Measurements from ENCODE around the gene UQCRH.
"Not testable (repeated sequence)": the region's sequence is repeated elsewhere in the genome, so short reads cannot be mapped to it uniquely, and the experiment has no call there.

The UQCRH gene

GRCh38 chr1:46322191-46322590 lies 18.7 kb downstream of the UQCRH start:
- not testable (repeated sequence) for H3K9me3 ChIP-seq (ENCODE audit: low read length); H3K27me3 ChIP-seq (ENCODE audit: insufficient read depth, low read length); H3K79me2 ChIP-seq (ENCODE audit: insufficient read depth, low read length); H4K20me1 ChIP-seq (ENCODE audit: insufficient read depth, low read length); H3K4me1 ChIP-seq (ENCODE audit: insufficient read depth, low read length, severe bottlenecking); H3K4me3 ChIP-seq (ENCODE audit: low read depth, low read length, poor library complexity, severe bottlenecking); H3K4me2 ChIP-seq (ENCODE audit: low read length); H3F3A ChIP-seq (ENCODE audit: insufficient read depth, low read length); H3K9ac ChIP-seq (ENCODE audit: low read length); H3K9me2 ChIP-seq (ENCODE audit: low read depth, low read length); H3K27ac ChIP-seq (ENCODE audit: low read depth, low read length, poor library complexity, severe bottlenecking); H2AFZ ChIP-seq (ENCODE audit: low read length)
- H3K36me3 ChIP-seq (ENCODE audit: insufficient read depth, low read length), result peaks cover 11% of the 10 kb centered on the region

GRCh38 chr1:46325285-46326076 lies 22.0 kb downstream of the UQCRH start:
- not testable (repeated sequence) for H3K9ac ChIP-seq (ENCODE audit: low read length); H3K9me2 ChIP-seq (ENCODE audit: low read depth, low read length); H4K20me1 ChIP-seq (ENCODE audit: insufficient read depth, low read length); H3K36me3 ChIP-seq (ENCODE audit: insufficient read depth, low read length); H3K9me3 ChIP-seq (ENCODE audit: low read length); H3K27me3 ChIP-seq (ENCODE audit: insufficient read depth, low read length); H3F3A ChIP-seq (ENCODE audit: insufficient read depth, low read length); H3K4me2 ChIP-seq (ENCODE audit: low read length); H3K4me1 ChIP-seq (ENCODE audit: insufficient read depth, low read length, severe bottlenecking); H3K27ac ChIP-seq (ENCODE audit: low read depth, low read length, poor library complexity, severe bottlenecking); H3K79me2 ChIP-seq (ENCODE audit: insufficient read depth, low read length); H3K4me3 ChIP-seq (ENCODE audit: low read depth, low read length, poor library complexity, severe bottlenecking)
- 0 out of 2 replicates have a peak overlapping the region, but pooled peaks have one; percentile 13 for H2AFZ ChIP-seq (ENCODE audit: low read length)

GRCh38 chr1:46328182-46328581 lies 24.7 kb downstream of the UQCRH start:
- H2AFZ ChIP-seq (ENCODE audit: low read length); H3K9me2 ChIP-seq (ENCODE audit: low read depth, low read length); H3K9ac ChIP-seq (ENCODE audit: low read length); H3K27ac ChIP-seq (ENCODE audit: low read depth, low read length, poor library complexity, severe bottlenecking); H3K4me3 ChIP-seq (ENCODE audit: low read depth, low read length, poor library complexity, severe bottlenecking); H3K79me2 ChIP-seq (ENCODE audit: insufficient read depth, low read length); H3K9me3 ChIP-seq (ENCODE audit: low read length); H3K27me3 ChIP-seq (ENCODE audit: insufficient read depth, low read length); H3K4me2 ChIP-seq (ENCODE audit: low read length); H4K20me1 ChIP-seq (ENCODE audit: insufficient read depth, low read length); H3F3A ChIP-seq (ENCODE audit: insufficient read depth, low read length); H3K36me3 ChIP-seq (ENCODE audit: insufficient read depth, low read length): not testable (repeated sequence)
- H3K4me1 ChIP-seq (ENCODE audit: insufficient read depth, low read length, severe bottlenecking), result peaks cover 23% of the 10 kb centered on the region

DNA sequence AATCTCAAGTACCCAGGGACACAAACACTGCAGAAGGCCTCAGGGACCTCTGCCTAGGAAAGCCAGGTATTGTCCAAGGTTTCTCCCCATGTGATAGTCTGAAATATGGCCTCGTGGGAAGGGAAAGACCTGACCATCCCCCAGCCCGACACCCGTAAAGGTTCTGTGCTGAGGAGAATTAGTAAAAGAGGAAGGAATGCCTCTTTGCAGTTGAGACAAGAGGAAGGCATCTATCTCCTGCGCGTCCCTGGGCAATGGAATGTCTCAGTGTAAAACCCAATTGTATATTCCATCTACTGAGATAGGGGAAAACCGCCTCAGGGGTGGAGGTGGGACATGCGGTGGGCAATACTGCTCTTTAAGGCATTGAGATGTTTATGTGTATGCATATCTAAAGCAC lies 26.3 kb downstream of the UQCRH start:
- not testable (repeated sequence) for H3K9me2 ChIP-seq (ENCODE audit: low read depth, low read length); H3K27ac ChIP-seq (ENCODE audit: low read depth, low read length, poor library complexity, severe bottlenecking); H3K9ac ChIP-seq (ENCODE audit: low read length); H4K20me1 ChIP-seq (ENCODE audit: insufficient read depth, low read length); H3K79me2 ChIP-seq (ENCODE audit: insufficient read depth, low read length); H3K4me2 ChIP-seq (ENCODE audit: low read length); H2AFZ ChIP-seq (ENCODE audit: low read length); H3K27me3 ChIP-seq (ENCODE audit: insufficient read depth, low read length); H3K9me3 ChIP-seq (ENCODE audit: low read length); H3K4me3 ChIP-seq (ENCODE audit: low read depth, low read length, poor library complexity, severe bottlenecking); H3K36me3 ChIP-seq (ENCODE audit: insufficient read depth, low read length); H3F3A ChIP-seq (ENCODE audit: insufficient read depth, low read length)
- peaks cover 35% of the 10 kb centered on the region for H3K4me1 ChIP-seq (ENCODE audit: insufficient read depth, low read length, severe bottlenecking)

- H3K9ac ChIP-seq (ENCODE audit: low read length); H3K79me2 ChIP-seq (ENCODE audit: insufficient read depth, low read length): not testable (repeated sequence)
Measured at GRCh38 chr1:46330381-46330780, 26.9 kb downstream of the UQCRH start.

DNA sequence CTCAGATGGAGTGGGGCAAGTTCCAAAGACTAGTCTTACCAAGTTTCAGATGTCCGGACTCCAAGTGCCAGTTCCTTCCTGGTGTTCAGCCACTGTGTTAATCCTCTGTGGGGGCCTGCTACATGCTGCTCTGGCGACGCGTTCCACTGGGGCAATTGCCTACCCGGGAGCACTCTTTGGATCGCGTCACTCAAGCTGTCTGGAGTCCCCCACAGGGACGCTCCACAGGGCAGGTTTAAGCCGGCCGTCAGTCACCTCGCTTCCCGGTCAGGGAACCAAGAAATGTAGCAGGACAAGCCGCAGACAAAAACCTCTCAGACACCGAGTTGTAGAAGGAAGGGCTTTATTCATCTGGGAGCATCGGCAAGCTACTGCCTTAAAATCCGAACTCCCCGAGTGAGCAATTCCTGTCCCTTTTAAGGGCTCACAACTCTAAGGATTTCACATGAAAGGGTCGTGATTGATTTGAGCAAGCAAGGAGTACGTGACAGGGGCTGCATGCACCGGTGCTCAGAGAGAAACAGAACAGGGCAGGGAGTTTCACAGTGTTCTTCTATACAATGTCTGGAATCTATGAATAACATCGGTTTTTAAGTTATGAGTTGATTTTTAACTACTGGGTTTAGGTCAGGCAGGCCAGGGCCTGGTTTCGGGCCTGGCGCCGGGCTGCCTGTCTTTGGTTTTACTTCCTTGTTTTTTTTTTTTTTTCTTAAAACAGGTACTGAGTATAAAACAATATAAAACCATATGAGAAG lies 28.5 kb downstream of the UQCRH start:
- H4K20me1 ChIP-seq (ENCODE audit: insufficient read depth, low read length); H3K79me2 ChIP-seq (ENCODE audit: insufficient read depth, low read length); H3K9me3 ChIP-seq (ENCODE audit: low read length); H3K27me3 ChIP-seq (ENCODE audit: insufficient read depth, low read length); H3K36me3 ChIP-seq (ENCODE audit: insufficient read depth, low read length); H3F3A ChIP-seq (ENCODE audit: insufficient read depth, low read length); H3K9me2 ChIP-seq (ENCODE audit: low read depth, low read length): not testable (repeated sequence)
- Histone ChIP-seq H3K9ac (ENCODE audit: low read length) (peak overlapping the region; percentile 44), H2AFZ (ENCODE audit: low read length) (peak overlapping the region; percentile 71; the same call in 1 of the 2 replicates), H3K27ac (ENCODE audit: low read depth, low read length, poor library complexity, severe bottlenecking) (peak overlapping the region; percentile 83), H3K4me2 (ENCODE audit: low read length) (peak overlapping the region; percentile 44), H3K4me1 (ENCODE audit: insufficient read depth, low read length, severe bottlenecking) (peaks cover 35% of the 10 kb centered on the region), H3K4me3 (ENCODE audit: low read depth, low read length, poor library complexity, severe bottlenecking) (peak overlapping the region; percentile 24)

More at GRCh38 chr1:46330381-46330780, 26.9 kb downstream of the UQCRH start:
- H4K20me1 ChIP-seq (ENCODE audit: insufficient read depth, low read length); H3K4me3 ChIP-seq (ENCODE audit: low read depth, low read length, poor library complexity, severe bottlenecking); H3K4me2 ChIP-seq (ENCODE audit: low read length); H3F3A ChIP-seq (ENCODE audit: insufficient read depth, low read length); H3K9me3 ChIP-seq (ENCODE audit: low read length); H3K27me3 ChIP-seq (ENCODE audit: insufficient read depth, low read length); H3K27ac ChIP-seq (ENCODE audit: low read depth, low read length, poor library complexity, severe bottlenecking); H3K9me2 ChIP-seq (ENCODE audit: low read depth, low read length); H3K36me3 ChIP-seq (ENCODE audit: insufficient read depth, low read length); H2AFZ ChIP-seq (ENCODE audit: low read length): not testable (repeated sequence)
- peaks cover 35% of the 10 kb centered on the region for H3K4me1 ChIP-seq (ENCODE audit: insufficient read depth, low read length, severe bottlenecking)
